Measurements from ENCODE around the gene EVA1C. TPM values are rescaled to one million over a fixed set of nuclear protein-coding genes. Genes with fewer than 3 reads are reported as not detected.

Gene EVA1C
- total and polyA plus RNA-seq, 10 of the 15 experiments (the other 5 are each of a cell fraction or from before 2014, with no cell fraction given) = 0.13 to 0.56 (median 0.34) TPM; not detected in 7

DNA sequence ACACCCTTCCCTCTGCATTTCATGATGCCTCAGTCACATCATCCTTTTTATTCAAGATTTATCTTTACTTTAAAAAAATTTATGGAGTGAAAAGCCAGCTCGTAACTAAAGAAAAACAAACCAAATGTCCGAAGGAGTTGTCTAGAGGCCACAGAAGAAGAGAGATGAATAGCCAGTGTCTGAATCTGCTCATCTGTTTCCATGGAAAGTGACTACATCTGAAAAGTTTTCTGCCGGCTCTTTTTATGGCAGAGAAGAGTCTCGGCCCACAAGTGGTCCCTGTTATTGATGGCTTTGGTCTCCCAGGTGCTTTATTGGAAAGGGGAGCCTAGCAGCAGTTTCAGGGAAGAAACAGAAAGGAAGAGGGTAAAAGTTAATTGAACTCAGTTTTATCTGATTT, 5.6 kb downstream of the EVA1C start:
- no TSS peak for BruUV-seq (replicated peaks)
- POLR2A ChIA-PET = no interaction called here
- intact Hi-C loops (cut with micrococcal nuclease; ENCODE audit: unreplicated experiment) = no loop called here
- TF ChIP-seq TBL1XR1 (IDR thresholded peaks at IDR 0.05; ENCODE audit: low read depth, low read length) (no peak), CHD4 (IDR thresholded peaks at IDR 0.05) (no peak), RAD51 (IDR thresholded peaks at IDR 0.05) (no peak)
- no peaks in the 10 kb centered on the region for H4K20me1 ChIP-seq (ENCODE audit: control insufficient read depth, insufficient read depth)
- H3K9me3 ChIP-seq (replicated peaks; ENCODE audit: control insufficient read depth, insufficient read depth, low read length) = no peaks in the 10 kb centered on the region
- no peak overlapping the region for H3K4me2 ChIP-seq (ENCODE audit: control insufficient read depth, insufficient read depth)
- CTCF ChIA-PET = interaction anchor here (1.6 kb wide), 1 partner anchor 183 kb away, joined by 3 read pairs; no protein-coding TSS in a partner anchor
- FAIRE-seq (no peak), DNase-seq (ENCODE audit: low read depth, low spot score) (no peak), ATAC-seq (no peak)
- SMC1A ChIA-PET (ENCODE audit: uncharacterized antibody, unreplicated experiment) = no interaction called here
- H3K9ac ChIP-seq (ENCODE audit: control insufficient read depth, insufficient read depth, low read length) = no peak overlapping the region
- 0 out of 4 replicates have a peak, but pooled peaks cover 0 to 1% of the 10 kb centered on the region in 2 experiments for H3K27me3 ChIP-seq (replicated peaks in 1 of 2; ENCODE audit: control insufficient read depth in 2 of 2, insufficient read depth in 2 of 2, low read length in 1 of 2)
- no peak overlapping the region for H3K4me3 ChIP-seq
- no peak overlapping the region for H3K27ac ChIP-seq (ENCODE audit: control insufficient read depth, insufficient read depth)
- in situ Hi-C loops (cut with MboI) = no loop called here
- H3K36me3 ChIP-seq (ENCODE audit: control insufficient read depth in 2 of 2, insufficient read depth in 2 of 2, low read length in 1 of 2) = no peaks in the 10 kb centered on the region
- no peaks in the 10 kb centered on the region for H3K4me1 ChIP-seq (ENCODE audit: control insufficient read depth, insufficient read depth, low read length)
- RAD21 ChIA-PET (ENCODE audit: unreplicated experiment) = no interaction called here
- 16% methylated on average over 4 of the region's 4 CpGs for WGBS (ENCODE audit: insufficient coverage, insufficient replicate concordance, low lambda C conversion rate, missing lambda C conversion rate)
- H2AFZ ChIP-seq (ENCODE audit: control insufficient read depth, low read depth, low read length) = no peak overlapping the region
- no peaks in the 10 kb centered on the region for H3K79me2 ChIP-seq (ENCODE audit: control insufficient read depth, insufficient read depth, low read length)

DNA sequence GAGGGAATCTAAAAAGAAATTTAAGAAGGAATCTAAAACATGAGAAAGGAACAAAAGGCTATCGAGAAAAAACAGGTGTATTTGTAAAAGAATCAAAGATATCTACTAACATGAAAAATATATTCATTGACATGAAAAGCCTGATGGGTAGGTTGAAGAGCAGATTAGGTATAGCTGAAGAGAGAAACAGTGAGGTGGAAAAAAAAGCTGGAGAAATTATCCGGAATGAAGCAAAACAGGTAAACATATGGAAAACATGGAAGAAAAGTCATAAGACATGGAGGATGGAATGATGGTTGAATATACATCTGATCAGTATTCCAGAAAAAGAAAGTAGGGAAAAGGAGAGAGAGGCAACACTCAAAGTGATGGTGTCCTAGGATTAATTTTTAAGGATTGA, 9.6 kb downstream of the EVA1C start:
- Histone ChIP-seq H3K27me3 (replicated peaks in 1 of 2; ENCODE audit: control insufficient read depth in 2 of 2, insufficient read depth in 2 of 2, low read length in 1 of 2) (no peaks in the 10 kb centered on the region), H3K9ac (ENCODE audit: control insufficient read depth, insufficient read depth, low read length) (no peak overlapping the region), H3K4me3 (no peak overlapping the region), H3K79me2 (ENCODE audit: control insufficient read depth, insufficient read depth, low read length) (no peaks in the 10 kb centered on the region), H3K9me3 (replicated peaks; ENCODE audit: control insufficient read depth, insufficient read depth, low read length) (no peaks in the 10 kb centered on the region), H2AFZ (ENCODE audit: control insufficient read depth, low read depth, low read length) (no peak overlapping the region), H3K4me2 (ENCODE audit: control insufficient read depth, insufficient read depth) (no peak overlapping the region), H3K27ac (ENCODE audit: control insufficient read depth, insufficient read depth) (no peak overlapping the region), H3K36me3 (ENCODE audit: control insufficient read depth in 2 of 2, insufficient read depth in 2 of 2, low read length in 1 of 2) (no peaks in the 10 kb centered on the region), H4K20me1 (ENCODE audit: control insufficient read depth, insufficient read depth) (no peaks in the 10 kb centered on the region), H3K4me1 (ENCODE audit: control insufficient read depth, insufficient read depth, low read length) (no peaks in the 10 kb centered on the region)
- intact Hi-C loops (cut with micrococcal nuclease; ENCODE audit: unreplicated experiment) = no loop called here
- FAIRE-seq (no peak), DNase-seq (ENCODE audit: low read depth, low spot score) (no peak), ATAC-seq (no peak)
- BruUV-seq (replicated peaks) = no TSS peak
- in situ Hi-C loops (cut with MboI) = no loop called here
- ChIA-PET RAD21 (ENCODE audit: unreplicated experiment) (no interaction called here), CTCF (no interaction called here), SMC1A (ENCODE audit: uncharacterized antibody, unreplicated experiment) (no interaction called here), POLR2A (no interaction called here)
- 56% methylated on average over 2 of the region's 2 CpGs for WGBS (ENCODE audit: insufficient coverage, insufficient replicate concordance, low lambda C conversion rate, missing lambda C conversion rate)
- TF ChIP-seq, protein P1, sequence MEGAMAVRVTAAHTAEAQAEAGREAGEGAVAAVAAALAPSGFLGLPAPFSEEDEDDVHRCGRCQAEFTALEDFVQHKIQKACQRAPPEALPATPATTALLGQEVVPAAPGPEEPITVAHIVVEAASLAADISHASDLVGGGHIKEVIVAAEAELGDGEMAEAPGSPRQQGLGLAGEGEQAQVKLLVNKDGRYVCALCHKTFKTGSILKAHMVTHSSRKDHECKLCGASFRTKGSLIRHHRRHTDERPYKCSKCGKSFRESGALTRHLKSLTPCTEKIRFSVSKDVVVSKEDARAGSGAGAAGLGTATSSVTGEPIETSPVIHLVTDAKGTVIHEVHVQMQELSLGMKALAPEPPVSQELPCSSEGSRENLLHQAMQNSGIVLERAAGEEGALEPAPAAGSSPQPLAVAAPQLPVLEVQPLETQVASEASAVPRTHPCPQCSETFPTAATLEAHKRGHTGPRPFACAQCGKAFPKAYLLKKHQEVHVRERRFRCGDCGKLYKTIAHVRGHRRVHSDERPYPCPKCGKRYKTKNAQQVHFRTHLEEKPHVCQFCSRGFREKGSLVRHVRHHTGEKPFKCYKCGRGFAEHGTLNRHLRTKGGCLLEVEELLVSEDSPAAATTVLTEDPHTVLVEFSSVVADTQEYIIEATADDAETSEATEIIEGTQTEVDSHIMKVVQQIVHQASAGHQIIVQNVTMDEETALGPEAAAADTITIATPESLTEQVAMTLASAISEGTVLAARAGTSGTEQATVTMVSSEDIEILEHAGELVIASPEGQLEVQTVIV (IDR thresholded peaks at IDR 0.05; ENCODE audit: borderline replicate concordance, partially characterized antibody) = no peak
- TF ChIP-seq SIX5 (IDR thresholded peaks at IDR 0.05; ENCODE audit: low read depth, low read length, severe bottlenecking) = no peak
- no peak for TF ChIP-seq HDAC2 (IDR thresholded peaks at IDR 0.05)
- no peak for TF ChIP-seq WRNIP1 (IDR thresholded peaks at IDR 0.05; ENCODE audit: borderline replicate concordance, low read depth, low read length)
- TF ChIP-seq, protein P2, sequence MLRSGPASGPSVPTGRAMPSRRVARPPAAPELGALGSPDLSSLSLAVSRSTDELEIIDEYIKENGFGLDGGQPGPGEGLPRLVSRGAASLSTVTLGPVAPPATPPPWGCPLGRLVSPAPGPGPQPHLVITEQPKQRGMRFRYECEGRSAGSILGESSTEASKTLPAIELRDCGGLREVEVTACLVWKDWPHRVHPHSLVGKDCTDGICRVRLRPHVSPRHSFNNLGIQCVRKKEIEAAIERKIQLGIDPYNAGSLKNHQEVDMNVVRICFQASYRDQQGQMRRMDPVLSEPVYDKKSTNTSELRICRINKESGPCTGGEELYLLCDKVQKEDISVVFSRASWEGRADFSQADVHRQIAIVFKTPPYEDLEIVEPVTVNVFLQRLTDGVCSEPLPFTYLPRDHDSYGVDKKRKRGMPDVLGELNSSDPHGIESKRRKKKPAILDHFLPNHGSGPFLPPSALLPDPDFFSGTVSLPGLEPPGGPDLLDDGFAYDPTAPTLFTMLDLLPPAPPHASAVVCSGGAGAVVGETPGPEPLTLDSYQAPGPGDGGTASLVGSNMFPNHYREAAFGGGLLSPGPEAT (IDR thresholded peaks at IDR 0.05; ENCODE audit: low read depth) = no peak
- no peak for TF ChIP-seq STAT1 (conservative IDR thresholded peaks at IDR 0.05)
- no peak for TF ChIP-seq NFYA (IDR thresholded peaks at IDR 0.05; ENCODE audit: borderline replicate concordance, low read depth, low read length)
- TF ChIP-seq, protein P3, sequence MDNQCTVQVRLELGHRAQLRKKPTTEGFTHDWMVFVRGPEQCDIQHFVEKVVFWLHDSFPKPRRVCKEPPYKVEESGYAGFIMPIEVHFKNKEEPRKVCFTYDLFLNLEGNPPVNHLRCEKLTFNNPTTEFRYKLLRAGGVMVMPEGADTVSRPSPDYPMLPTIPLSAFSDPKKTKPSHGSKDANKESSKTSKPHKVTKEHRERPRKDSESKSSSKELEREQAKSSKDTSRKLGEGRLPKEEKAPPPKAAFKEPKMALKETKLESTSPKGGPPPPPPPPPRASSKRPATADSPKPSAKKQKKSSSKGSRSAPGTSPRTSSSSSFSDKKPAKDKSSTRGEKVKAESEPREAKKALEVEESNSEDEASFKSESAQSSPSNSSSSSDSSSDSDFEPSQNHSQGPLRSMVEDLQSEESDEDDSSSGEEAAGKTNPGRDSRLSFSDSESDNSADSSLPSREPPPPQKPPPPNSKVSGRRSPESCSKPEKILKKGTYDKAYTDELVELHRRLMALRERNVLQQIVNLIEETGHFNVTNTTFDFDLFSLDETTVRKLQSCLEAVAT (IDR thresholded peaks at IDR 0.05) = no peak
